ENCODE measurements around the gene TEC.

DNA sequence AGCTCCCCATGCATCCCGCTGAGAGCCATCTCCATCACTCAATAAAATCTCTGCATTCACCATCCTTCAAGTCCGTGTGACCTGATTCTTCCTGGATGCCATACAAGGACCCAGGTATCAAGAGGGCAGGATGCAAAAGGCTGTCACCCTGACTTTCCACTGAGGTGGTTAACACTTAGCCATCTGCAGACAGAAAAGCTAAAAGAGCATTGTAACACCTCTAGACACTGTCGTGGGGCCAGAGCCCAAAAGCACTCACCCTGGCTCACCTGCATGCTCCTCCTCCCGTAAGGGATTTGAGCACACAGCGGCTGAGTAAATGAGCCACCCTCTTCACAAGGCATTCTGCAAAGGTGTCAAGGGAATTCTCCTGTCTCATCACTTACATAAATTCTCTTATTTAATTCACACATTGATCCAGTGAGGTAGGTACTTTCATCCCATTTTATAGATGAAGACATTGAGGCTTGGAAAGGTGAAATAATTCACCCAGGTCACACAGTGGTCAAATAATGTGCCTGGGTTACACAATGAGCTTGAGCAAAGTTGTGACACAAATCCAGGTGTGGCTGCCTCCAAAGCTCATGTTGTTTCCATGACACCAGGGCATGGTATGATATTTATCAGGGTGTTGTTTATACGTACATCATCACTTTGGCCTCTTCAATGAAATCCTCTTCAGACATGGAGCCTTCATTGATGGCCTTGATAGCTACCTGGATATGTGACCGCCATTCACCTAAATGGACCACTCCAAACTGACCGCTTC, 183.6 kb downstream of the TEC start:
- TF ChIP-seq, protein P1, sequence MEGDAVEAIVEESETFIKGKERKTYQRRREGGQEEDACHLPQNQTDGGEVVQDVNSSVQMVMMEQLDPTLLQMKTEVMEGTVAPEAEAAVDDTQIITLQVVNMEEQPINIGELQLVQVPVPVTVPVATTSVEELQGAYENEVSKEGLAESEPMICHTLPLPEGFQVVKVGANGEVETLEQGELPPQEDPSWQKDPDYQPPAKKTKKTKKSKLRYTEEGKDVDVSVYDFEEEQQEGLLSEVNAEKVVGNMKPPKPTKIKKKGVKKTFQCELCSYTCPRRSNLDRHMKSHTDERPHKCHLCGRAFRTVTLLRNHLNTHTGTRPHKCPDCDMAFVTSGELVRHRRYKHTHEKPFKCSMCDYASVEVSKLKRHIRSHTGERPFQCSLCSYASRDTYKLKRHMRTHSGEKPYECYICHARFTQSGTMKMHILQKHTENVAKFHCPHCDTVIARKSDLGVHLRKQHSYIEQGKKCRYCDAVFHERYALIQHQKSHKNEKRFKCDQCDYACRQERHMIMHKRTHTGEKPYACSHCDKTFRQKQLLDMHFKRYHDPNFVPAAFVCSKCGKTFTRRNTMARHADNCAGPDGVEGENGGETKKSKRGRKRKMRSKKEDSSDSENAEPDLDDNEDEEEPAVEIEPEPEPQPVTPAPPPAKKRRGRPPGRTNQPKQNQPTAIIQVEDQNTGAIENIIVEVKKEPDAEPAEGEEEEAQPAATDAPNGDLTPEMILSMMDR (IDR thresholded peaks at IDR 0.05) = no peak
- TF ChIP-seq EP300 (IDR thresholded peaks at IDR 0.05) = no peak
